ENCODE measurements around the gene MAB21L1.

The MAB21L1 gene

DNA sequence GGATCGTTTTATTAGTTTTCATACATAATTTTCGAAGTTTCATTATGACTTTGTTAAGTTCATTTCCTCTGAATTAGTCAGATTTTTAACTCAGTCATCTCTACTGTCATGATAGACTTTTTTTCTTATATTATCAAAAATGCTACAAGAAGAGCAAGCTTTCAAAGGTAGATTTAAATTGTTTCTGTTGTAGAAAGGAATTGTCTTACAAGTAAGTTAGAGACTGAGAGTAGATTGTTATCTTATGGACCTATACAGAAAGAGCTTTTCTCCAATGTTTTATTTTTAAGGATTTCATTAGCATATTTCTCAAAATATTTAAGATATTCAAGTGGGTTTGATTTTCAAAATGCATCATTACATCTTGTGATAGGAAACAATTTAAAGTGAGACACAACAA, 2.7 kb downstream of the MAB21L1 start:
- no peak for DNase-seq (ENCODE audit: extremely low read depth, insufficient read length)
- TF ChIP-seq CTCF (IDR thresholded peaks at IDR 0.05; ENCODE audit: insufficient read depth, low read length, poor library complexity, severe bottlenecking): no peak
- Histone ChIP-seq H3K4me3 (replicated peaks; ENCODE audit: low read depth, low read length) (no peak overlapping the region), H3K27me3 (replicated peaks; ENCODE audit: control insufficient read depth, insufficient read depth, low read length) (no peaks in the 10 kb centered on the region; the same call in 1 of the 2 replicates), H3K36me3 (ENCODE audit: control insufficient read depth, insufficient read depth, low read length) (no peaks in the 10 kb centered on the region)

DNA sequence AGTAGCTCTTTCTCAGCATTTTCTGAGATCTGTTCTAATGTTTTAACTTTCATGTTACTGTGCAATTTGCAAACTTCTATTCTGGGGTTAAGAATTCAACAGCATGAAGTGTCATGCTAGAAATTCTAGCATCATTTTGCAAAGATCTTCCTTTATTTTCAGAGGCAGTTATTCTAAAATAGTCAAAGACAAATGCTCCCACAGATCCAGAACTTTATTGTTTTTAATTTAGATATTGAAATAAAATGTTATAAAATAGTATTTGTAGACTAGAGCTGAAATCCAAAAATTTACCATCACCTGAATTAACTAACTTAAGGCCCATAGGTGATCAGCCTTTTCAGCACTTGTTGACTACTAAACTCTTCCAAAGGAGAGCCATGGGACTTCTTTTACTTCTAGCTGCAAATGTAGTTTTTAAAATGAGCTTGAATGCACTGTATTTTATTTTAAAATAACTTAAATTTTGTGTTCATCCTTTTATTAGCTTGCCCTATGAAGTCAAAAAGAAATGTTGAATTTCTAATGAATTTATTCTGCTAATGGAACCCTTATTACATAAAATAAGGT, 3.2 kb downstream of the MAB21L1 start:
- no peak overlapping the region for H3K4me3 ChIP-seq (replicated peaks; ENCODE audit: low read depth, low read length)
- no peak for DNase-seq (ENCODE audit: extremely low read depth, insufficient read length)
- no peaks in the 10 kb centered on the region for H3K36me3 ChIP-seq (ENCODE audit: control insufficient read depth, insufficient read depth, low read length)
- H3K27me3 ChIP-seq (replicated peaks; ENCODE audit: control insufficient read depth, insufficient read depth, low read length): no peaks in the 10 kb centered on the region; the same call in 1 of the 2 replicates
- no peak for TF ChIP-seq CTCF (IDR thresholded peaks at IDR 0.05; ENCODE audit: insufficient read depth, low read length, poor library complexity, severe bottlenecking)

GRCh38 chr13:35472323-35472881, 4.1 kb downstream of the MAB21L1 start:
- H3K27me3 ChIP-seq (replicated peaks; ENCODE audit: control insufficient read depth, insufficient read depth, low read length): no peaks in the 10 kb centered on the region; the same call in 1 of the 2 replicates
- no peak overlapping the region for H3K4me3 ChIP-seq (replicated peaks; ENCODE audit: low read depth, low read length)
- H3K36me3 ChIP-seq (ENCODE audit: control insufficient read depth, insufficient read depth, low read length): no peaks in the 10 kb centered on the region
- DNase-seq (ENCODE audit: extremely low read depth, insufficient read length): no peak
- TF ChIP-seq CTCF (IDR thresholded peaks at IDR 0.05; ENCODE audit: insufficient read depth, low read length, poor library complexity, severe bottlenecking): no peak

GRCh38 chr13:35471706-35472322, 4.7 kb downstream of the MAB21L1 start:
- no peak for DNase-seq (ENCODE audit: extremely low read depth, insufficient read length)
- Histone ChIP-seq H3K4me3 (replicated peaks; ENCODE audit: low read depth, low read length) (no peak overlapping the region), H3K36me3 (ENCODE audit: control insufficient read depth, insufficient read depth, low read length) (no peaks in the 10 kb centered on the region)

More at GRCh38 chr13:35471706-35472322, 4.7 kb downstream of the MAB21L1 start:
- H3K27me3 ChIP-seq (replicated peaks; ENCODE audit: control insufficient read depth, insufficient read depth, low read length): no peaks in the 10 kb centered on the region; the same call in 1 of the 2 replicates
- no peak for TF ChIP-seq CTCF (IDR thresholded peaks at IDR 0.05; ENCODE audit: insufficient read depth, low read length, poor library complexity, severe bottlenecking)
